ENCODE data around the gene FCHO2.

FCHO2 gene

DNA sequence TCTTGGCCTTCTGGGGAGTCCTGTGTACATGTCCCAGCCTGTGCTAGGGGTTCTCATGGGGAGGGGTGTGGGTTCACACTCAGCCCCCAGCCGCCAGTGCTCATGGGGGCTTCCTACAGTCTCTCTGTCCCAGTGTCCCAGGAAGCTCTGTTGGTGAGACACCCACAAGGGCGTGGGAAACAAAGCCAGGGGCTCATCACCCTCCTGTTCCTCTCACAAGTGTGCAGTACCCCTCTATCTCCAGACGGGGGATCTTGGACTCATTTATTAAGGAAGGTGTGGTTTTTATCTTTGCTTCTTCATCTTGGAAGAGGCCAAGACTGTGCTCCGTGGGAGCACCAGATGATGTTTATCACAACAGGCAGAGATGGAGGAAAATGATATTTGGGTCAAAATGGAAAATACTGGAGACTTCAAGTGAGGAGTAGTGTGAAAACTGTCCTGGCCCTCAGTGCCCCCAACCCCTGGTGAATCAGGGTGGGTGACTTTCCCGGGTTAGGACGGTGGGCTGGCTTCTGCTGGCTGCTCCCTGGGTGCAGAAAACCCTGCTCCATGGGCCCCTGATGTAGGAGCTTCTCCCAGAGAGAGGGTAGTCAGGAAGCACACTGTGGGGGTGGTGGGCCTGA, 179.7 kb downstream of the FCHO2 start:
- no peak for DNase-seq (ENCODE audit: low read depth in 2 of 2)

DNA sequence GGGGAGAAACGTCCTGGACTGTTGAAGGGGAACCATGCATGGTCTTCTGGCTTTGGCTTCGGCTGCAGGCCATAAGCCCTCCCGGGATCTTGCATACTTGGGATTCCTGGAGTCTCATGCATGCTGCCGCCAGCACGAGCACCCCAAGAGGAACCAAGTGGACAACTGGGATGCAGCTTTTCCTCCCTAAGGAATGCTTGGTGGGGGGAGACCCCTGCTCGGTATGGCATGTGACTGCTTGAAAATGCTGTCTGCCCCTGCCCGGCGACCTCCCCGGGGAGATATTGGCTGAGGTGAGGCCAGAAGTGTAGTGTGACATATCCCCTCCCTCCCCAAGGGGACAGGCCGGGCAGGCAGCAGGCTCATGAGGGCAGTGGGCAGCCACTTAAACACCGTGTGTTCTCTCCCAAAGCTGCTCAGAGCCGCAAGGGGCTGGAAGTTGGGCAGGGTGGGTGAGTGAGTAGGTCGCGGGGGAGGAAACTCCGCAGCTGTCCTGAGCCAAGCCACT, 180.3 kb downstream of the FCHO2 start:
- DNase-seq (ENCODE audit: low read depth in 2 of 2), result no peak

DNA sequence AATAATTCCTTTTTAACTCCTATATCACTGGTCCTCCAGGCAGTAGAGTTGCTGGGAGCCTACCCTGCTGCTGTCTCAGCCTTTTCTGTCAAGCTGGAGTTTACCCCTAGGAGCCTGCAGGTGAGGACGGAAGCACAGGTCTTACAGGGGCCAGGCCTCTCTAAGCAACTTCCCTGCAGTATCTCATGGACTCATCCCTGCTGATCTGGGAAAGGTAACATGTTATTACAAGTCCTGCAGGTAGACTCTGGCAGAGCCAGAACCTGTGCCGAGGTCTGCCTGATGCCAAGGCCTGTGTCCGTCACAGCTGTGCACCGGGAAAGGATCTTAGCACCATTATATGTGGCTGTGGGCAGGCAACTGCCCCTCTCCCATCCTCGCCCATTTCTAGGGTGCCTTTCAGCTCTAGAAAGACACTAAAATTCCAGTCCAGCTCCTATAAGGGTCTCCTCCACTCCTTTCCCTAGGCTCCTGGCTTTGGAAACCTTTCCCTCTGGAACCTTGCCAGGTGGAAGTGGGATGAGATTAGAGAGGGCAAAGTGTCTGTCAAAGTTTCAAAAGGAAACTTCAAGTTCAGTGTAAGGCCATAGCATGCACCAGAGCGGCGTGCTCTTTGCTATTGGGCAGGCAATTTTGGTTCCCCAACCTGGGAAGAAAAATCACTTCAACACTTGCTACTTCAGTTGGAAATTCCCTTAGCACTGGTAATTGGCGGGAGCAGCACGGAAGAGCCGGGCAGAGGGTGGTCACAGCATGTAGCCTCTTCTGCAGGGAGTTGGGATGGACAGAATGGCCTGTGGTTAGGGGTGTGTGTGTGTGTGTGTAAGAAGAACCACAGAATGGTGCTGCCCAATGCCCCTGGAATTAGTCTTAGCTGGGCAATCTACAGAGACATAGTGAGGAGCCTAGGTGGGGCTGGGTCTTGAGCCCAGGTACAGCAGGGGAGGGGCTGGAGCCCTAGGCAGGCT, 182.0 kb downstream of the FCHO2 start:
- DNase-seq (ENCODE audit: low read depth in 2 of 2), result no peak

DNA sequence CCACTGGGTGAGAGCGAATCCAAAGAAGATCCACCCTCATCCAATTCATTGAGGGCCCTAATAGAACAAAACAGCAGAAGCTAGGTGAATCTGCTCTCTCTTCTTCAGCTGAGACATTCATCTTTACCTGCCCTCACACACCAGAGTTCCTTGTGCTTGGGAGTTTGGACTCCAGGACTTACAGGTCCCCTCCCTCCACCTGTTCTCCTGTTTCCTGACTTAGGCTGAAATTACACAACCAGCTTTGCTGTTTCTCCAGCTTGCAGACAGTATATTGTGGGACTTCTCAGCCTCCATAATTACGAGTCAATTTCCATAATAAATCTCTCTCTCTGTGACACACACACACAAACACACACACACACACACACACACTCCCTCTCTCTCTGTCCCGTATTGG, 183.6 kb downstream of the FCHO2 start:
- no peak for DNase-seq (ENCODE audit: low read depth in 2 of 2)
